Aorta (tissue), 5 donors: ENCODE measurements around the gene EIF4G2. TPM values are rescaled to one million over a fixed set of nuclear protein-coding genes. Genes with fewer than 3 reads are reported as not detected.

ENCODE experiments used
- ATAC-seq: fragments of 200-7000 bp; cut with Tn5 transposase; one replicate; pipeline ENCODE4 v1.9.1; 2022; ENCODE audit warnings: moderate library complexity; ENCODE audit not compliant: low FRiP score
- DNase-seq, 2 donors: peaks; one replicate each; pipeline ENCODE4 v3.0.0-alpha.2; 2020
- H3K27ac ChIP-seq, 2 donors: one replicate each; pipeline ENCODE4 v1.5.1; 2013; ENCODE audit warnings: low read length in 2 of 2, mild to moderate bottlenecking in 2 of 2, moderate library complexity in 2 of 2, control low read depth in 1 of 2, inconsistent platforms in 1 of 2, low read depth in 1 of 2
- H3K27me3 ChIP-seq, 2 donors: one replicate each; pipeline ENCODE4 v1.6.1; 2013; ENCODE audit warnings: control low read depth in 1 of 2, low read length in 1 of 2, mild to moderate bottlenecking in 1 of 2, moderate library complexity in 1 of 2; ENCODE audit not compliant: insufficient read depth in 2 of 2, control insufficient read depth in 1 of 2
- H3K36me3 ChIP-seq, 2 donors: one replicate each; pipeline ENCODE4 v1.6.1; 2013; ENCODE audit warnings: control low read depth in 1 of 2, low read length in 1 of 2, mild to moderate bottlenecking in 1 of 2; ENCODE audit not compliant: insufficient read depth in 2 of 2, control insufficient read depth in 1 of 2
- H3K4me1 ChIP-seq, 2 donors: one replicate each; pipeline ENCODE4 v1.6.1; 2013; ENCODE audit warnings: low read length in 2 of 2, control low read depth in 1 of 2, mild to moderate bottlenecking in 1 of 2, moderate library complexity in 1 of 2; ENCODE audit not compliant: insufficient read depth in 2 of 2, control insufficient read depth in 1 of 2
- H3K4me3 ChIP-seq, 2 donors: one replicate each; pipeline ENCODE4 v1.5.1; 2013; ENCODE audit warnings: low read length in 2 of 2, control low read depth in 1 of 2, mild to moderate bottlenecking in 1 of 2
- H3K9me3 ChIP-seq: one replicate; pipeline ENCODE4 v1.6.1; 2013; ENCODE audit warnings: mild to moderate bottlenecking, low read length; ENCODE audit not compliant: control insufficient read depth
- whole genome bisulfite sequencing, 2 donors: extraction: QIAGEN DNeasy Blood & Tissue Kit; methylation state at CpG; one replicate each; pipeline ENCODE4 v1.1.7; 2013; 5-methylcytosine and 5-hydroxymethylcytosine counted together
- intact Hi-C, 2 donors: fragments of 100-400 bp; cut with DNase I; formaldehyde crosslinking; loops; one replicate each; pipeline versions ENCODE4 v1.14.2 to v1.15.0; 2022
- polyA plus RNA-seq, 2 donors: library from polyadenylated mRNA; stranded (reverse); fragments of 200-250 nt; gene quantifications; one replicate each; pipeline ENCODE4 v1.2.3, GENCODE V29; 2013
- total RNA-seq, 2 donors: library from RNA; stranded (reverse); fragmentation: NEBNext Ultra II Directional; extraction: Animal tissue kit (Norgen Biotek cat#: 25700); gene quantifications; one replicate each; pipeline ENCODE4 v1.2.1, GENCODE V29; 2021
- donor health status: healthy with polysubstance abuse.
- donor health status: Bipolar disorder and iron deficiency.
- donor health status: DM: no; HTN: no; CAD: no.
- donor health status: DM: no; HTN: no; CAD: no.
- donor health status: DM: yes; HTN: yes; CAD: no.

The EIF4G2 gene
- total and polyA plus RNA-seq, 4 donors = 265 to 752 (median 442) TPM

DNA sequence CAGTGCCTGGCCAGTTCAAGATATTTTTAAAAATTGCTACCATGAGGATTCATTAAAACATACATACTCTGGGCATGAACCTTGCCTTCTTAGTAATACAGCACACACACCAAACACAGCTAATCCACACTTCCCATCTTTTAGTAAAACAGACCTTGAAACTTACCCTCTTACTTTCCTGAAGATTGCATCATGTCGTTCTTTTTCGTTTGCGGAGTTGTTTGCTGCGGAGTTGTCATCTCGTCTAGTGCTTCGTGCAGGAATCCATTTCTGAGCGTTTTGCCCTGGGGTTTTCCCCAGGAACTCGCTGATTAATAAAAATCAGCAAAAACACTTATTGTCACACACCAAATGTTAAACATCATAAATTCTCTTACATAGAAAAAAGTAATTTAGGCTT is 3.0 kb downstream of the EIF4G2 start:
- Histone ChIP-seq H3K9me3 (no peaks in the 10 kb centered on the region), H3K4me1 (no peaks in the 10 kb centered on the region)

DNA sequence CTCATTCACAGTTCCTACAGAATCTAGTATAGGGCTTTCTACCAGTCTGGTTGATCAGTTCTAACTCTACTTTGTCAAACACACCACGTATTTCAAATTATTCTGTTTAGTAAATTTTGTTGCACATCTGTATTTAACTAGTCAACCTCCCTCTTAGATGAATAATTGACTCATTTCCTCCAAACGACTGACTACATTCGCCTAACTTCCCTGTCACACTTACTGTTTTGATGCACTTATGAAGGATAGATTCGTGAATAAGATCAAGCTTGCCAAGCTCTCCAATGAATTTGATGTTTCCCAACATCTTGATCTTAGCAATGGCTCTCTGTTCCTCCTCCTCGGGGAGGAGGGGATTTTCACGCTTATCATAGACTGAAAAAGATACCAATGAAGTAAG is 5.0 kb downstream of the EIF4G2 start:
- peaks cover 21 to 29% of the 10 kb centered on the region in 2 donors for H3K36me3 ChIP-seq
- intact Hi-C loops = loop anchor here in 1 of 2 donors (5.0 kb wide), 1 partner anchor 999 kb away; no protein-coding TSS in a partner anchor

More for the DNA sequence above, 3.0 kb downstream of the EIF4G2 start:
- Histone ChIP-seq H3K27ac (no peak overlapping the region), H3K4me3 (no peak overlapping the region), H3K27me3 (no peaks in the 10 kb centered on the region), H3K36me3 (peaks cover 17 to 21% of the 10 kb centered on the region in 2 donors)
- ATAC-seq (no peak), DNase-seq (no peak)
- intact Hi-C loops = loop anchor here in 1 of 2 donors (2.0 to 5.0 kb wide), 2 partner anchors 52 to 125 kb away; partner anchors contain the start of gene ZBED5
- 78 to 79% methylated on average over 8 of the region's 8 CpGs for WGBS, 2 donors

DNA sequence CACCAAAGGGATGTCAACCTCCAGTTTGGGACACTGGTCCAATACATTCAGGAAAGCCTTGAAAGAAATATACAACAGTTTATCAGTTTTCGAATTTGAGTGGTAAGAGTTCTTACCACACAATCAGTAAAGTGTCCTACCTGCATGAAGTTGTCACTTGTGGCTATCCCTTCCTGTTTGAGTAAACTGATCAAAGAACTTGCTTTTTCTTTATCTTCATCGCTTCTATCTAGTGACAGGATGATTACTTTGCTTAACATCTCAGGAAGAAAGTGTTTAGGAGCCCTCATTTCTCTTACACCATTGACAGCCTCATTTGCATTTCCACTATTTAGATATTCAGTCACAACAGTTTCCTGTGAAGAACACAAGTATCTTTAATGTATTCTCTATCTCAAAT is 8.4 kb downstream of the EIF4G2 start:
- H3K27ac ChIP-seq = no peak overlapping the region
- ATAC-seq = no peak
- 87 to 90% methylated on average over 2 of the region's 2 CpGs for WGBS, 2 donors
- H3K27me3 ChIP-seq = no peaks in the 10 kb centered on the region
- no peak for DNase-seq
- no peaks in the 10 kb centered on the region for H3K4me1 ChIP-seq
- peaks cover 20 to 28% of the 10 kb centered on the region in 2 donors for H3K36me3 ChIP-seq
- H3K4me3 ChIP-seq = no peak overlapping the region
- intact Hi-C loops = loop anchor here in 1 of 2 donors (5.0 kb wide), 1 partner anchor 1002 kb away; no protein-coding TSS in a partner anchor
- no peaks in the 10 kb centered on the region for H3K9me3 ChIP-seq

More for the DNA sequence above, 5.0 kb downstream of the EIF4G2 start:
- Histone ChIP-seq H3K27ac (no peak overlapping the region), H3K4me1 (no peaks in the 10 kb centered on the region), H3K4me3 (no peak overlapping the region), H3K9me3 (no peaks in the 10 kb centered on the region), H3K27me3 (no peaks in the 10 kb centered on the region)
- ATAC-seq (no peak), DNase-seq (no peak)
- WGBS, 2 donors = 72 to 78% methylated on average over 6 of the region's 6 CpGs

DNA sequence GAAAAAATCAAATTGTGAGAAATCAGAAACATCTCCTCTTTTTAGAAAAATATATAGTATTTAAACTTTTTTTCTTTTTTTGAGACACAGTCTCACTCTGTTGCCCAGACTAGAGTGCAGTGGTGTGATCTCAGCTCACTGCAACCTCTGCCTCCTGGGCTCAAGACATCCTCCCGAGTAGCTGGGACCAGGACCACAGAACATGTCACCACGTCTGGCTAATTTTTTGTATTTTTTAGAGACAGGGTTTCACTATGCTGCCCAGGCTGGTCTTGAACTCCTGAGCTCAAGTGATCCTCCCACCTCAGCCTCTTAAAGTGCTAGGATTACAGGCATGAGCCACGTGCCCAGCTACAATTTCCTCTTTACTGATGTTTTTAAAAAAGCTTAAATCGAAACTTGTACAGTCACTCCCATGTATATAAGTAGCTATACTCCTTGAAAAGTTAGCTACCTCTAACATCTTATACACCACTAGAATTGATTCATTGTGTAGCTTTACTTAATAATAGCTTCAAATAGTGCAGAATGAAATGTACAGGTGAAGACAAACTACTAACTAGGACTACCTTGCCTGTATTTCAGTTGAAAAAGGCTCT is 10.3 kb downstream of the EIF4G2 start:
- no peaks in the 10 kb centered on the region for H3K4me1 ChIP-seq
- no peaks in the 10 kb centered on the region for H3K9me3 ChIP-seq
- ATAC-seq (no peak), DNase-seq (no peak)
- H3K36me3 ChIP-seq = peaks cover 14 to 22% of the 10 kb centered on the region in 2 donors
- H3K4me3 ChIP-seq = no peak overlapping the region
- intact Hi-C loops = loop anchor here in 1 of 2 donors (10.0 kb wide), 1 partner anchor 986 kb away; no protein-coding TSS in a partner anchor
- H3K27ac ChIP-seq = no peak overlapping the region
- 42 to 43% methylated on average over 4 of the region's 4 CpGs for WGBS, 2 donors
- no peaks in the 10 kb centered on the region for H3K27me3 ChIP-seq

DNA sequence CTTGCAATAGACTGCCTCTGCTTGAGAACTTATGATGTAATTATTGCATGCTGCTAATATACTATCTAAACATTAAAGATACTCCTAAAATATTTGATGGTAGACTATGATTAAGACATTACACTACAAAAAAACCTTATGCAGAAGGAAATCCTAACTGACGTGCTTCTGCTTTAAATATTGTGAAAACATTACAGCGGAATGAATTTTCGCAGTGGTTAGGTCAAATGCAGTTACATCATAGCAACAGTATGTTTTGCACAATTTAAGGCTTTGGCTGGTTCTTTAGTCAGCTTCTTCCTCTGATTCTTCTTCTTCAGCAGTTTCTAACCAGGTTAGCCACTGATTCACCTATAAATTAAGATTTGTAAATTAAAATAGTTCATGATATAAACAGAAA is 11.2 kb downstream of the EIF4G2 start:
- ATAC-seq (no peak), DNase-seq (no peak)
- Histone ChIP-seq H3K4me3 (no peak overlapping the region), H3K9me3 (no peaks in the 10 kb centered on the region), H3K36me3 (peaks cover 13 to 15% of the 10 kb centered on the region in 2 donors), H3K27me3 (no peaks in the 10 kb centered on the region), H3K4me1 (no peaks in the 10 kb centered on the region), H3K27ac (no peak overlapping the region)
- intact Hi-C loops = loop anchor here in 1 of 2 donors (10.0 kb wide), 1 partner anchor 987 kb away; no protein-coding TSS in a partner anchor
- 47 to 58% methylated on average over 3 of the region's 3 CpGs for WGBS, 2 donors

DNA sequence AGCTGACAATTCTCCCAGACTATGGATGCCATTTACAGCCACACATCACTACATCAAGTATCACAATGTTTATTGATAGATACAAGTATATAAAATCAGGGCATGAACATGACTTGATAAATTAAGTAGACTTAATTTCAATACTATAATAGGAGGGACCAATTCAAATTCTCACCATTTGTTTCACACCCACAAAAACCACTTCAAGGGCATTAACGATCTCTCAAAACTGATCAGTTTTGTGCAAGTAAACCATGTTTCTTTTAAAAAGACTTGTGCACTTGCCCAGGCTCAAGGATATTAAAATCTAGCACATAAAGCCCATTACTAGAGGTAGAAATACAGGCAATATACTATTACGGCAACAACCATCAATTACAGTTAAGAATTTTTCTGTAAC is 11.7 kb downstream of the EIF4G2 start:
- 81 to 88% methylated on average over 2 of the region's 2 CpGs for WGBS, 2 donors

DNA sequence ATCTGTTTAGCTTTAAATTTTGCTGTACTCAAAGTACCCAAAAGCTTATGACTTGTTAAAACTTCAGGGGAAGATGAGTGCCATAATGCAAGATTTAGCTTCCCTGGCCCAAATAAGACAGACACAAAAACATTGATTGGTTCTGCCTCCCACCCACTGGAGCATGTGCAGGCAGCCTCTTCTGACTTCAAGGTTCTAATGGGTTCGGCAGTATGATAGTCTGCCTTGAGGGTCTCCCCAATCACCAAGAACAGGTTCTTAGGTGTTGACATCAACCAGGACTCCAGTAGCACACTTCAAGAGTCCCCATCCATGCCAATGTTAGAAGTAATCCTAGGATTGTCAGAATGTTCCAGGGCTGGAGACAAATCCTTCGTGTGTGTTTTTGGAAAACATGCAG is 12.5 kb downstream of the EIF4G2 start:
- H3K4me1 ChIP-seq = no peaks in the 10 kb centered on the region
- no peaks in the 10 kb centered on the region for H3K9me3 ChIP-seq
- WGBS, 2 donors = 38 to 40% methylated on average over 2 of the region's 2 CpGs
- DNase-seq (no peak), ATAC-seq (no peak)
- H3K27me3 ChIP-seq = no peaks in the 10 kb centered on the region
- H3K4me3 ChIP-seq = no peak overlapping the region
- H3K36me3 ChIP-seq = peaks cover 8 to 10% of the 10 kb centered on the region in 2 donors
- no peak overlapping the region for H3K27ac ChIP-seq
- intact Hi-C loops = loop anchor here in 1 of 2 donors (10.0 kb wide), 1 partner anchor 989 kb away; no protein-coding TSS in a partner anchor

More for the DNA sequence above, 11.7 kb downstream of the EIF4G2 start:
- Histone ChIP-seq H3K36me3 (peaks cover 10% of the 10 kb centered on the region in 2 donors), H3K27ac (no peak overlapping the region), H3K4me3 (no peak overlapping the region), H3K9me3 (no peaks in the 10 kb centered on the region), H3K27me3 (no peaks in the 10 kb centered on the region), H3K4me1 (no peaks in the 10 kb centered on the region)
- no peak for DNase-seq
- intact Hi-C loops = loop anchor here in 1 of 2 donors (10.0 kb wide), 1 partner anchor 988 kb away; no protein-coding TSS in a partner anchor
- ATAC-seq = no peak

DNA sequence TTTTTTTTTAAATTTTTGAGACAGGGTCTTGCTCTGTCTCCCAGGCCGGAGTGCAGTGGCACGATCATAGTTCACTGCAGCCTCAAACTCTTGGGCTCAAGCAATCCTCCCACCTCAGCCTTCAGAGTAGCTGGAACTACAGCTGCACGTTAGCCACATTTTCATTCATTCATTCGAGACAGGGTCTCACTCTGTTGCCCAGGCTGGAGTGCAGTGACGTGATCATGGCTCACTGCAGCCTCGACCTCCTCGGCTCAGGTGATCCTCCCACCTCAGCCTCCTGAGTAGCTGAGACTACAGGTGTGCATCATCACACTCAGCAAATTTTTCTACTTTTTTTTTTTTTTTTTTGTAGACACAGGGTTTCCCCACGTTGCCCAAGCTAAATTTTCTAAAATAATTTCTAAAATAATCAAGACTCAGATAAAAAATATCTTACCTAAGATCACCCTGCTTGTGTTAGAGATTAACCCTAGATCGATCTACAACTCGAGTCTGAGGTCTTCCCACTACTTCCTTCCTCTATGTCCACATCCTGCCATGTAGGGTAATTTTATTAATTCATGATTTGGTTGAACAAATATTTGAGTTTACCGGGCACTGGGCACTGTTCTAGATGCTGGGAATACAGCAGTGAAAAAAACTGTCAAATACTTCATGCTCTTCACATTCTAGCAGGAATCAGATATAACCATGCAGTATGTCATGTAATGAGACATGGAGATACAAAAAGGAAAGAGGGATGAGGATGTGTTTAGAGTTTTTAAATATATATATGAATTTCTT is 15.1 kb downstream of the EIF4G2 start:
- Histone ChIP-seq H3K27ac (no peak overlapping the region), H3K9me3 (no peaks in the 10 kb centered on the region), H3K27me3 (no peaks in the 10 kb centered on the region), H3K4me1 (no peaks in the 10 kb centered on the region), H3K4me3 (no peak overlapping the region), H3K36me3 (peaks cover 2 to 3% of the 10 kb centered on the region in 2 donors)
- ATAC-seq (no peak), DNase-seq (no peak)
- intact Hi-C loops = loop anchor here (2.0 to 10.0 kb wide), 3 partner anchors 139 to 991 kb away; no protein-coding TSS in a partner anchor
- 64 to 68% methylated on average over 11 of the region's 11 CpGs for WGBS, 2 donors
